Nephron progenitor cell (in vitro differentiated cells): ENCODE results near the gene RNF224.
"Not testable (repeated sequence)": the region's sequence is repeated elsewhere in the genome, so short reads cannot be mapped to it uniquely, and the experiment has no call there.

Experiments
- DNase-seq: peaks from one replicate; pipeline ENCODE4 v3.0.0; 2021
- H3K27ac Mint-ChIP-seq: 2 replicates; pipeline ENCODE4 v1.8.0; 2021; ENCODE audit warnings: mild to moderate bottlenecking, moderate library complexity, mixed read lengths
- H3K27me3 Mint-ChIP-seq: 2 replicates; pipeline ENCODE4 v1.8.0; 2021; ENCODE audit warnings: mild to moderate bottlenecking, low read depth, mixed read lengths; ENCODE audit not compliant: poor library complexity
- H3K36me3 Mint-ChIP-seq: 2 replicates; pipeline ENCODE4 v1.8.0; 2021; ENCODE audit warnings: low read depth, mixed read lengths
- H3K4me1 Mint-ChIP-seq: 2 replicates; pipeline ENCODE4 v1.8.0; 2021; ENCODE audit warnings: mixed read lengths
- H3K4me3 Mint-ChIP-seq: 2 replicates; pipeline ENCODE4 v1.8.0; 2021; ENCODE audit warnings: mild to moderate bottlenecking, moderate library complexity, mixed read lengths
- H3K9me3 Mint-ChIP-seq: 2 replicates; pipeline ENCODE4 v1.8.0; 2021; ENCODE audit warnings: mild to moderate bottlenecking, moderate library complexity, mixed read lengths
- TF ChIP-seq, protein P1 (sequence below): fragments of 200-600 bp; sonication (generic); IDR thresholded peaks from 2 replicates; pipeline ENCODE4 v1.5.0; 2021; ENCODE audit warnings: antibody characterized with exemption

RNF224 gene

DNA sequence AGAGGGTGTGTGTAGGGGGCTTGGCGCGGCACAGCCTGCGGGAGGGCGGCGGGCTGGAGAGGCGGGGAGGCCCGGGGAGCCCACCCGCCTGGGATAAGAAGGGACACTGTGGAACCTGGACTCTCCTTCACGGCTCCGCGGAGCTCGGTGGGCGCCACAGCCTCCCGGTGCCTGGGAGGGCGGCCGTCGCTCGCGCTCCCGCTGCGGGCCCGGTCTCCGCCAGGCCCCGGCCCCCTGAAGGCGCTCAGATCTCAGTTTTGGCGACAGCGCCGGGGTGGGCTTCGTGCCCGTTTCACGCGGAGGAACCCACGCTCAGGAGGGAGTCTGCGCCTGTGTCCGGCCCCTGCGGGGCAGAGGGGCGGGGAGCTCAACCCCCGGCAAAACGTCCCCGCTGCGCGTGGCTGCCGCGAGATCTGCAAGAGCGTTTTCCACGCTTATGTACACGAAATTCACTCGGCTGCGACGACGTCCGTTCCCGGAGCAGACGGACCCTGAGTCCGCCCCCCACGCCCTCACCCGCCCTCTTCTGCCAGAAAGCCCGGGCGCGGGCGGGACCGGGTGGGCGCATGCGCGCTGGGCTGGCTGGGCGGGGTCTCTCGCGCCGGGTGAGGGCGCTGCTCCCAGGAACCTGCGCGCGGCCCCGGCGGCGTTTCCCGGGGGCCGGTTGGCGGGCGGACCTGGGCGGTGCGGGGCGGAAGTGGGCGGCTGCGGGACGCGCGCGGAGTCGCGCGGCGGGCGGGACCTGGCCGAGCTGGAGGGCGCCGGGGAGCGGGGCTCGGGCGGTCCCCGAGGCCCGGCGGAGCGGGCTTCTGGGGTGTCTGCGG, 27.5 kb downstream of the RNF224 start, which contains the start of gene NELFB:
Gene NELFB (plus strand): TSS at position 704 of the 824 bp plus-strand sequence.
- TF ChIP-seq, protein P1, sequence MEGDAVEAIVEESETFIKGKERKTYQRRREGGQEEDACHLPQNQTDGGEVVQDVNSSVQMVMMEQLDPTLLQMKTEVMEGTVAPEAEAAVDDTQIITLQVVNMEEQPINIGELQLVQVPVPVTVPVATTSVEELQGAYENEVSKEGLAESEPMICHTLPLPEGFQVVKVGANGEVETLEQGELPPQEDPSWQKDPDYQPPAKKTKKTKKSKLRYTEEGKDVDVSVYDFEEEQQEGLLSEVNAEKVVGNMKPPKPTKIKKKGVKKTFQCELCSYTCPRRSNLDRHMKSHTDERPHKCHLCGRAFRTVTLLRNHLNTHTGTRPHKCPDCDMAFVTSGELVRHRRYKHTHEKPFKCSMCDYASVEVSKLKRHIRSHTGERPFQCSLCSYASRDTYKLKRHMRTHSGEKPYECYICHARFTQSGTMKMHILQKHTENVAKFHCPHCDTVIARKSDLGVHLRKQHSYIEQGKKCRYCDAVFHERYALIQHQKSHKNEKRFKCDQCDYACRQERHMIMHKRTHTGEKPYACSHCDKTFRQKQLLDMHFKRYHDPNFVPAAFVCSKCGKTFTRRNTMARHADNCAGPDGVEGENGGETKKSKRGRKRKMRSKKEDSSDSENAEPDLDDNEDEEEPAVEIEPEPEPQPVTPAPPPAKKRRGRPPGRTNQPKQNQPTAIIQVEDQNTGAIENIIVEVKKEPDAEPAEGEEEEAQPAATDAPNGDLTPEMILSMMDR, result no peak
- H3K27me3 Mint-ChIP-seq, result no peaks in the 10 kb centered on the region
- H3K27ac Mint-ChIP-seq, result peak within 1 kb of the TSS; percentile 92
- DNase-seq, result peak; percentile 99
- H3K9me3 Mint-ChIP-seq, result no peaks in the 10 kb centered on the region
- H3K36me3 Mint-ChIP-seq, result peaks cover 13% of the 10 kb centered on the region
- H3K4me1 Mint-ChIP-seq, result peaks cover 41% of the 10 kb centered on the region
- H3K4me3 Mint-ChIP-seq, result peak within 1 kb of the TSS; percentile 93

DNA sequence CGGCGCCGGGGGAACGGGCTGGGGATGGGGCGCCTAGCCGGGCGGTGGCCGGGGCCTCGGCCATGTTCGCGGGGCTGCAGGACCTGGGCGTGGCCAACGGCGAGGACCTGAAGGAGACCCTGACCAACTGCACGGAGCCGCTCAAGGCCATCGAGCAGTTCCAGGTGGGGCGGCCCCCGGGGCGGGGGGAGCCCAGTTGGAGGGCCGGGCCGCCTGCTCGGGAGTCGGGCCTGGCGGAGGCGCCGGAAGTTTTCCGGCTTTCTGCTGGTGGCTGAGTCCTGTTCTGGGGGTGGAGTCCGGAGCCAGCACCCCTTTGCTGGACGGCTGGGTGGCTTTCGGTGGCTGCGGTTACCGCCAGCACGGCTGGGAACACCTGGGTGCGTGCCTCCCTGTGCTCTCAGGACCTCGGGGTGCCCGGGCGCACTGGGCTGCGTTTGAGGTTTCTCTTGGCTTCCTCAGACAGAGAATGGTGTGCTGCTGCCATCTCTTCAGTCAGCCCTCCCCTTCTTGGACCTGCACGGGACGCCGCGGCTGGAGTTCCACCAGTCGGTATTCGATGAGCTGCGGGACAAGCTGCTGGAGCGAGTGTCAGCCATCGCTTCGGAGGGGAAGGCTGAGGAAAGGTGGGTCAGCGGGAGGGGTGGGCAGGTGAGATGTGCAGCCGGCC, 28.3 kb downstream of the RNF224 start:
- peaks cover 13% of the 10 kb centered on the region for H3K36me3 Mint-ChIP-seq
- H3K27me3 Mint-ChIP-seq, result no peaks in the 10 kb centered on the region
- peak overlapping the region; percentile 85 for H3K4me3 Mint-ChIP-seq
- TF ChIP-seq, protein P1, result no peak
- DNase-seq, result no peak
- H3K4me1 Mint-ChIP-seq, result peaks cover 37% of the 10 kb centered on the region
- H3K9me3 Mint-ChIP-seq, result no peaks in the 10 kb centered on the region
- H3K27ac Mint-ChIP-seq, result no peak overlapping the region

DNA sequence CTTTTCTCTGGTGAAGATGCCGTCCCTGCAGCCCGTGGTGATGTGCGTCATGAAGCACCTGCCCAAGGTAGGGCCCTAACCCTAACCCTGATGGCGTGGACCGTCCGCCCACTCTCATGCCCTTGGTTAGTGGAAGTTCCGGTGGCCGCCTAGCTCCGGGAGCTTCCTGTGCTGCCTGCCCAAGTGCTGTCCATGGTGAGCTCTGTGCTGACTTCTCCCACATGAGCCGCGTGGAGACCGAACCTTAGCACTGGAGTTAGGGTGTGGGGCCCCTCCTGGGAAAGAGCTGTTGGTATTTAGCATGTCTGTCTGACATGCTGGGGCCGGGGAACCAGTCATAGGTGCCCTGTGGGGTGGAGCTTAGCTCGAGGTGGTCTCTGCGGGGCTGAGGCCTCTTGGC, 29.1 kb downstream of the RNF224 start:
- Mint-ChIP-seq H3K9me3 (peaks cover under 1% of the 10 kb centered on the region), H3K4me3 (peak overlapping the region; percentile 85), H3K4me1 (peaks cover 31% of the 10 kb centered on the region), H3K36me3 (peaks cover 18% of the 10 kb centered on the region), H3K27ac (no peak overlapping the region), H3K27me3 (no peaks in the 10 kb centered on the region)
- TF ChIP-seq, protein P1, result no peak
- DNase-seq, result no peak

DNA sequence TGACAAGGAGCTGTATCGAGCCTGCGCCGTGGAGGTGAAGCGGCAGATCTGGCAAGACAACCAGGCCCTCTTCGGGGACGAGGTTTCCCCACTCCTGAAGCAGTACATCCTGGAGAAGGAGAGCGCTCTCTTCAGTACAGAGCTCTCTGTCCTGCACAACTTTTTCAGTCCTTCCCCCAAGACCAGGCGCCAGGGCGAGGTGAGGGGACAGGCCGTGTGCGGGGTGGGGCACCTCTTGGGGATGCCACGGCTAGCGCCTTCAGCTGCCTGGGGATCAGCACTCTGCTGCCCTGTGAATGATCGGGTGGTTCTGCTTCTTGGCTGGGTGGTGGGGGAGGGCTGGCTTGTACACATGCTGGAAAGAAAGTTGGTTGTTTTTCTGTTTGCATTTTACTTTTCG, 29.6 kb downstream of the RNF224 start:
- Mint-ChIP-seq H3K4me3 (peak overlapping the region; percentile 85), H3K27me3 (no peaks in the 10 kb centered on the region), H3K9me3 (peaks cover 5% of the 10 kb centered on the region), H3K27ac (no peak overlapping the region), H3K36me3 (peaks cover 23% of the 10 kb centered on the region), H3K4me1 (peaks cover 27% of the 10 kb centered on the region)
- TF ChIP-seq, protein P1, result no peak
- DNase-seq, result no peak

DNA sequence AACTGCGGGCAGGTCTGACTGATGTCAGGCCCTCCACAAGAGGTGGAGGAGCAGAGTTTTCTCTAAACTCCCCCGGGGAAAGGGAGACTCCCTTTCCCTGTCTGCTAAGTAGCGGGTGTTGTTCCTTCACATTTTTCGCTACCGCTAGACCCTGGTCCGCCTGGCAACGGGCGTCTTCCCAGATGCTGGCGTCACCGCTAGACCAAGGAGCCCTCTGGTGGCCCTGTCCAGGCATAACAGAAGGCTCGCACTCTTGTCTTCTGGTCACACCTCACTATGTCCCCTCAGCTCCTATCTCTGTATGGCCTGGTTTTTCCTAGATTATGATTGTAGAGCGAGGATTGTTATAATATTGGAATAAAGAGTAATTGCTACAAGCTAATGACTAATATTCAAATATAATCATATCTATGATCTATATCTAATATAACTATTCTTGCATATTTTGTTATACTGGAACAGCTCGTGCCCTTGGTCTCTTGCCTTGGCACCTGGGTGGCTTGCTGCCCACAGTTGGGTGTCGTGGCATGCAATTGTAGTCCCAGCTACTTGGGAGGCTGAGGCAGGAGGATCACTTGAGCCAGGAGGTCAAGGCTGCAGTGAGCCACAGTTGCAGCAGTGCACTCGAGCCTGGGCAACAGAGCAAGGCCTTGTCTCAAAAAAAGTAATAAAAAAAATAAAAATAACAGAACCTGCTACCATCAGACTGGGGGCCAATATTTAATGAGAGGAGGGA, 35.0 kb downstream of the RNF224 start:
- H3K27ac Mint-ChIP-seq, DNase-seq, H3K27me3 Mint-ChIP-seq, H3K4me3 Mint-ChIP-seq, H3K9me3 Mint-ChIP-seq, H3K4me1 Mint-ChIP-seq: not testable (repeated sequence)
- TF ChIP-seq, protein P1, result peak; percentile 46
- peaks cover 29% of the 10 kb centered on the region for H3K36me3 Mint-ChIP-seq
